Measurements from ENCODE around the gene ST6GALNAC4.
"Not testable (repeated sequence)": the region's sequence is repeated elsewhere in the genome, so short reads cannot be mapped to it uniquely, and the experiment has no call there.

ST6GALNAC4 gene

DNA sequence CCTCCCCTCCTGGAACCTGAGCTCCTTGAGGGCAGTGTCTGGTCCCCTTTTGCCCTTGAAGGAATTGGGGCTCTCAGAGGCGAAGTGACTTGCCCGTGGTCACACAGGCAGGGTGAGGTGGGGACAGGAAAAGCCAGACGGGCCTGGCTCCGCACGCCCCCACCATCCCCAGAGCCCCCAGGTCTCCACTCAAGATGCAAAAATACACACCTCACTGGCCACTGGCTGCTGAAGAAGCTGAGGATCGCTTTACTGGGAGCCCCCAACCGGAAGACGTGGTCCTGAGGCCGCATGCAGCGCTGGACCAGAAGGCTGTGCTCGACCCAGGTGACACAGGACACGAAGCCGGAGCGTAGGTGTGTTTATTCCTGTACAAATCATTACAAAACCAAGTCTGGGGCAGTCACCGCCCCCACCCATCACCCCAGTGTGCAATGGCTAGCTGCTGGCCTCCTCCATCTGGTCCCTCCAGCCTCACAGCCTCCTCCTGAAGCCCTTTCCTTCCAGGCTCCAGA is 31.8 kb downstream of the ST6GALNAC4 start:
- DNase-seq: no peak

DNA sequence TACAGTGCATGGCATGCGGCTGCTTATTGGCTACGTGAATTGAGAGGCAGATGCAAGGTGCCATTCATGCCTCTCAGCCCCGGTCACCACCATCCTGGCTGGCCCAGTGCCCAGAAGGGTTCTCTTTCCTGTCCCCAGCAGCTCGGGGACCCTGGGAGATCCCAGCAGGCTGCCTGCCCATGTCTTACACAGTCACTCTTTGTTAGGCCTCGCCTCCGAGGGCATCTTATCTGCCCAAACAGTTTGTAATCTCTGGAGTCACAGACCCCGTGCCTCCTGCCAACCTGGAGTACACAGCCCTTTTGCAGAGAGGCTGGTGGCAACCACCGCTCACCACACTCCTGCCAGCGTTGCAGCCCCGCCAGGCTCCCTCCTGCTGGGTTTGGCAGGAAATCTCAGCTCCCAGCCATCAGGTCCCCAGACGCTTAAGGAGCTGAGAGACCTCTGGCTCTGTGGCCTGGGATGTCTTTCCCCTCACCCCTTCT is 32.4 kb downstream of the ST6GALNAC4 start:
- no peak for DNase-seq

DNA sequence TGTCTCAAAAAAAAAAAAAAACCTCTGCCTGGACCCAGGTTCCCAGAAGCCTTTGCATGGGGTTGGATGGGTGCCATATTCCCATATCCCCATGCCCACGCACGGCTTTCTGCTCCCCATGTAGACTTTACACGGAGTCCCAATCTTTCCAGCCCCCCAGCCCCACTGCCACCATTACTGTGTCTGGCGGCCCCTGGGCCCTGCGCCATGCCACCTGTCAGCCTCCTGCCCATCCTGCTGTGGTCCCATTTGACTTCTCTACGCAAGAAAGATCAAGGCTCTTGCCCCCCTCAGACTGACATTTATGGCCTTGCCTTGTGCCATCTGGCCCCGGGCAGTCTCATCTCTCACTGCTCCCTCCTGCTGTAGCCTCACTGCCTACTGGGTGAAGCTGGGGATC is 32.9 kb downstream of the ST6GALNAC4 start:
- no peak for DNase-seq

- DNase-seq: not testable (repeated sequence)
Observed at GRCh38 chr9:127881715-127882114, 35.1 kb downstream of the ST6GALNAC4 start.

DNA sequence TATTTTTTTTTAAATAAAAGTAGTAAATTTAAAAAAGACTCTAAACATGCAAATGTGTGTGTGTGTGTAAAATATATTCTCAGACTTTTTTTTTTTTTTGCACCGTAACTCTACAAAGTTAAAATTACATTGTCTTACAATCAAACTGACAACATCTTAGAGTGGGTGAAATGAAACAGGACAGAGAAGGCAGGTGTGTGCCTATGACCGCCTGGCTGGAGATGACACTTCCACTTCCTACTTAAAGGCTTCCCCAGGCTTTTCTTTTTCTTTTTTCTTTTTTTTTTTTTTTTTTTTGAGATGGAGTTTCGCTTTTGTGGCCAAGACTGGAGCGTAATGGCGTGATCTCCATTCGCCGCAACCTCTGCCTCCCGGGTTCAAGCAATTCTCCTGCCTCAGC is 36.7 kb downstream of the ST6GALNAC4 start:
- no peak for DNase-seq

- DNase-seq: no peak
Observed at GRCh38 chr9:127878652-127879390, 38.0 kb downstream of the ST6GALNAC4 start.

DNA sequence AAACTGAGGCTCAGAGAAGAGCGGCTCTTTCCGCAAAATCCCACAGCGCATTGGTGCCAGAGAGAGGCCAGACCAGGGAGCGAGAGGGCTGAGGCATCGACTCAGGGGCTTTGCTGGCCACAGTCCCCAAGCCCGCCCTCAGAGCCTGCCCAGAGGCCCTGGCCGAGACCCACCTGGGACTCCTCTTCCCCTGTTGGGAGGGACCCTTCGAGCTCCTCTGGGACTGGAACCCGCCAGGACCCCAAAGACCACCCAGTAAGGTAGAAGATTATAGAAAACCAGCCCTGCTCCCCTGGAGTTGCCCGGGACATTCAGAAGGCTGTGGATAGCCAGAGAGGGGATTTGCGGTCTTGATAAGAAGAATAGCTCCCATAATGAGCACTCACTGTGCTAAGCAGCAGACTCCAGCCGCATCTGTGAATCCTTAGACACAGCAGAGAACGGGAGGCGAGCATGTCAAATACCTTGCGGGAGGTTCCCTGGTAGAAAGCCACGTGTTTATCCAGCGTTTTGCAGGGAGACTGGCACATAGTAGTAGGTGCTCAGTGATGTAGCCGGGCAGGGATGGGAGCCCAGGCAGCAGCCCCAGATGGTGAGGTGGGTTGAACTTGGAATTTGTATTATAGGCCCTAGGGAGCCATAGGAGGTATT is 38.7 kb downstream of the ST6GALNAC4 start:
- DNase-seq: no peak

DNA sequence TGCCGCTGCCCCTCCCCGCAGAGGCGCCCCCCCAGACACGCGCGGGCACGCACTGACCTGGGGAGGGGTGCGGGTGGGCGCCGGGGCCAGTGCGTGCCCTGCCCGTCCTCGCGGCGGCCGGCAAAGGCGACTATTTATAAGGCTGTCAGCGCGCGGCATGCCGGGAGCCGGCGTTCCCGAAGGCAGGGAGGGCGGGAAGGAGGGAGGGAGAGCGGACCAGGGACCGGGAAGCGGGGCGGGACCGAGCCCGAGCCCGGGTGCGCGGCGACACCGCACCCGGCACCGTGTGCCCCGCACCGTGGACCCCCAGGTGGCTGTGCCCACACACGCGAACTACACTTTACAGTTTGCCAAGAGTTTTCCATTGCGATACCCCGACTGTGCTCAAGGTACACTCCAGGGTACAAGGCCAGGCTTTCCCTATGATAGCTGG is 39.3 kb downstream of the ST6GALNAC4 start, which contains the start of gene AK1:
Gene AK1, minus strand, starts transcription at position 110 of the 433 bp plus-strand sequence. CDS start 3,058 bp downstream, outside the sequence.
- DNase-seq: peak; percentile 6

- no peak for DNase-seq
Observed at GRCh38 chr9:127876764-127877562, 39.9 kb downstream of the ST6GALNAC4 start.

DNA sequence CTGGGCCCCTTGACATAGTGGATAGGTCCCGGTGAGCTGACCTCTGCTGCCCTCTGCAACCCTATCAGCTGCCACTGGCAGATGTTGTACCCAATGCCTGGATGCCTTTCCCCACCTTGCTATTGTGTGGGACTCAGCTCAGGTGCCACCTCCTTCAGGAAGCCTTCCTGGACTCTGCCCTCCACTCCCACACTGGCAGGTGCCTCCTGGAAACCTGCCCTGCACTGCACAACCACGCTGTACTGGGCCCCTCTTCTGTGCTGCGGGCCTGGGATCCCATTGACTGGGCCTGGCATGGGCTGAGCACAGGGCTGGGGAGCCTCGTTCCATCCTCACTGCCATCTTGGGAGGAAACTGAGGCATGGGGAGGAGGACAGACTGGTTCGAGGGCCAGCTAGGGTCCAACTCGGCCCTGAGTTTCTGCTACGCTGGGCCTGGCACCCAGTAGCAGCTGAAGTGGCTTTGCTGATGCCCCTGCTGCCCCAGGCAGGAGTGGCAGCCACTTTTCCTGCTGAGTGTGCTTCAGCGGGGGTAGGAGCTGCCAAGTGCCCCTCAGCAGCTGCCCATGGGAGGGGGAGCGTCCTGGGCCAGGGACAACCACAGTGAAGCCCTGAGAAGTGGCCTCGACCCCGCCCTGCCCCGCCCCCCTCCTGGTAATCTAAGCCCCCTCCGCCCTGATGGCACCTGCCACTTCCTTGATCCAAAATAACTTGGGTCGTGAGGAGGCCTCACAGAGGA is 40.6 kb downstream of the ST6GALNAC4 start:
- no peak for DNase-seq

GRCh38 chr9:127875306-127875966 is 41.4 kb downstream of the ST6GALNAC4 start:
- DNase-seq: no peak

GRCh38 chr9:127874301-127875221 is 42.3 kb downstream of the ST6GALNAC4 start:
- DNase-seq: no peak

GRCh38 chr9:127873886-127874285 is 43.0 kb downstream of the ST6GALNAC4 start:
- DNase-seq: no peak

- DNase-seq: no peak
Observed at GRCh38 chr9:127873223-127873691, 43.6 kb downstream of the ST6GALNAC4 start.

- no peak for DNase-seq
Observed at GRCh38 chr9:127872369-127873222, 44.2 kb downstream of the ST6GALNAC4 start.

GRCh38 chr9:127871531-127871930 is 45.3 kb downstream of the ST6GALNAC4 start:
- no peak for DNase-seq

- DNase-seq: no peak
Observed at GRCh38 chr9:127870887-127871286, 46.0 kb downstream of the ST6GALNAC4 start.

- DNase-seq: not testable (repeated sequence)
Observed at GRCh38 chr9:127870153-127870491, 46.7 kb downstream of the ST6GALNAC4 start.

DNA sequence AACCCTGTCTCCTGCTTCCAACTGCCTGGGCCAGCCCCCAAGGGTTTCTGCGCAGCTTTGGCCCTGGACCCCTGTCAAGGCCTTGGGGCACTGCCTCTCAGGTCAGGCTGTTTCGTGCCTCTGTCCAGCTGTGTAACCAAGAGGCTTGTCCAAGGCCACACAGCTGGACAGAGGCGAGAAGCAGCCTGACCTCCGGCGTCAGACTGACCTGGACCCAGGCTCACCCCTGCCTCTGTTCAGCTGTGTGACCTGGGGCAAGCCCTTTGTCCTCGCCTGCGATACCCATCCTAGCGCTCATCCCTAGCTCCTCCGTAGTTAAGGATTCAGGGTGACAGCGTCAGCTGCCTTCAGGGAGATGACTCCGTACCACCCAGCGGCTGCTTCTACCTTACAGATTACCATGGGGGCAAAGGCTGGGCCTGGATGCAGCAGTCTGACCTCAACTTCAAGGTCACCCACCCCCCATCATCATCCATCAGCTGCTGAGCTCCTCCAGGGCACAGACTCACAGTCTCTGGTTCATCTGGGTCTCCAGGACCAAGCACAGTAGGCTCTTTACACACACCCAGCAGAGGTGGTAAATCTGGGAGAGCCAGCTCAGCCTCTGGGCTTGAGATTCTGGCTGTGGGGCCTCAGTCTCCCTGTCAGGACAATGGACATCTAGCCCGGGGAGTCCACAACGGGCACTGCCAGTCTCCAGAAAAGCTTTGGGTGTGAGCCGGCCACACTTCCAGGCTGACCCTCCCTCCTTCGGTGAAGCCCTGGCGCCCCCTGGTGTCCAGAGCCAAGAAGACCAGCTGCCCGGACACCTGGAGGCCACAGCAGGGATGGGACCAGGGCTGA is 47.3 kb downstream of the ST6GALNAC4 start:
- DNase-seq: peak; percentile 0
